HG03103 (cell line): ENCODE measurements around the gene ATP9A.
"Not testable (repeated sequence)": the region's sequence is repeated elsewhere in the genome, so short reads cannot be mapped to it uniquely, and the experiment has no call there.

Experiments used
- ATAC-seq: cut with Tn5 transposase; IDR thresholded peaks from one replicate; pipeline ENCODE4 v1.9.1; 2021; ENCODE audit warnings: low read depth; ENCODE audit not compliant: unreplicated experiment

Gene ATP9A

DNA sequence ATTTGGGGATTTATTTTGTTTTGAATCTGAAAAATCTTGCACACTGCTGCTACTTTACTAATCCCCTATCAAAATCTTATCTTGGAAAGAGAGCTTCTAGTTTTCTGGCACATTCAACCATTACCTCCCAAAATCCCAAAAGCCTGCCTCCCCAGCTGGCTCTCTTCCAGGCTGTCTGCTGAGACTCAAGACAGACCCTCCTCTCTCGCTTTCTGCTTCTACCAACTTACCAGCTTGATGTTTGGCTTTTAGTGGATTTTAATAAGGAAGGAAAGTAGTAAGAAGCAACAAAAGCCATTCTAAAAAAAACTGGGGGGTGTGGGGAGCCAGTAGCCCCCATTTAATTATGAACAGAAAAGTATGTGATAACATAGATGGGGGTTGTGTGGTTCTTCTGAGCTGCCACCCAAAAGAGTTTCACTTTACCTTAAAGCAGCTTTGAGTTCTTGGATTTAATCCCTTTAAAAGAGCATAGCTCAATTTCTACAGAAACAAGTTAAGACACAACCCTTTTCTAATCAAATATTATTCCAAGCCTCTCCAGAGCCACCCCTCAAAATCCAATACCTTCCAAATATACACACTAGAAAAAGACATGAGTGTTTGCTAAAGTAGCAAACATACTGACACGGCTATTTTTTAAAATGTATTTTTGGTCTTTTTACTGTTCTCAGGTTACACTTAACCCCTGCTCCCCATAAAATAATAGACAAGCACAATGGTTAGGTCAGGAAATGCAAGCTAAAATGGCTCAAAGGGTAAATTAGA lies 71.7 kb downstream of the ATP9A start:
- ATAC-seq: no peak

DNA sequence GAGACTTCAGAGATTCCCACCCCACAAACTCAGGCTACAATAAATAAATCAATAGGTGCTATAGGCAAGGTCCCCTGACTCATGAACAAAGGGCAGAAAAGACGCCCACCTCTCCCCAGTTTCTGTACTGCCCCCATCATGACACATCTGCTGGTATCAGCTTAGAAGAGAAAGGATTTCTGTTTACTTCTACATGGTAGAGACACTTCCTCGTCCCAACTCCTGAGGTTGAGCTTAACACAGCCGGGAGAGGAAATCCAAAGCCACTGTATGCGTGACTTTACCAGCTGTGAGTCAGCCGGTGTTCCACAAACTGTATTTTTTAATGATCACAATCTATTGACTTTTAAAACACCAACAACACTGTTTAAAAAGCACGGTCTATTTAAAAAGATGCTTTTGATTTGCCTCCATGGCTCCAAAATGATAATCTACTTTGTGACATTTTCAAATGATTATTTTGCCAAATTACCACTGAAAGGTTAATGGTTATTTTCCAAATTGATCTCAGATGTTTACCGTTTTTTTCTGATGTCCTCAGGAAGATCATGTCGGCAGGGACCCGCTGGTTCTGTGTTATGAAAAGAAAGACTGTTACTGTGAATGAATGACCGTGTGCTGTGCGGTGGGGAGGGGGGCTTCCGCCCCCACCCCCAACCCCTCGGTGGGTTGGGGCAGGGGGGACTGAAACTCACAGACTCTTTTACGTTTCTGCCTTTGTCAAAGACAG lies 72.5 kb downstream of the ATP9A start:
- no peak for ATAC-seq

DNA sequence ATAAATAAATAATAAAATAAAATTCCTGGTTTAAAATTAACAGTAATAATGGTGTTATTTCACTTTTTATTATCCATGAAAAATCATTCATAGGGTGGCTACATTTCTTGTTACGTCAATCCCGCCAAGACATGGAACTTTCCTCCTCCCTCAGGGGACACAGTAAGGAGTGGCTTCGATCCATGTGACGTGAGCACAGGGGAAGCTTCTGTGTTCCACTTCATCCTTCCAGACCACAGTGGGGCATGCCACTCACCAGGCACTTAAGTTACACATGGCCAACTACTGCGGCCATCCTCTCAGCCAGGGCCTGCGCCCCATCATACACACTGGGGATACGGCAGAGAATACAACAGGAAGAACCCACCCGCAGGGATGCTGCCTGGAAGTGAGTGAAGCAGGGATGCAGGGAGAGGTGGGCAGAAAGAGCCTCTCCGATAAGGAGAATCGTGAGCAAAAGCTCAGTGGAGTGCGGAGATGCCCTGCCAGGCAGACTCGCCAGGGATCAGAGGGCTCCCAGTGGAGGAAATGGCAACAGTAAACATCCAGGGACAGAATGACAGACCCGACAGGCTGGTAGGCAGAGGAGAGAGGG lies 75.3 kb downstream of the ATP9A start:
- no peak for ATAC-seq

DNA sequence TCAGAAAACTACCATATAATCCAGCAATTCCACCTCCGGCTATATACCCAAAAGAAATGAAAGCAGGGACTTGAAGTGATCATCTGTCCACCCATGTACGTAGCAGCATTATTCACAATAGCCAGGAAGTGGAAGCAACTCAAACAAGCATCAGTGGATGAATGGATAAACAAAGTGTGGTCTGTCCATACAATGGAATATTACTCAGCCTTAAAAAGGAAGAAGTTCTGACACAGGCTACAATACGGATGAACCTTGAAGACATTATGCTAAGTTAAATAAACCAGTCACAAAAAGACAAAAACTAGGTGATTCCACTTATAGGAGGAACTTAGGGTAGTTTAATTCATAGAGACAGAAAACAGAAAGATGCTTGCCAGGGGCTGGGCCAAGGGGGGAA lies 76.5 kb downstream of the ATP9A start:
- no peak for ATAC-seq

DNA sequence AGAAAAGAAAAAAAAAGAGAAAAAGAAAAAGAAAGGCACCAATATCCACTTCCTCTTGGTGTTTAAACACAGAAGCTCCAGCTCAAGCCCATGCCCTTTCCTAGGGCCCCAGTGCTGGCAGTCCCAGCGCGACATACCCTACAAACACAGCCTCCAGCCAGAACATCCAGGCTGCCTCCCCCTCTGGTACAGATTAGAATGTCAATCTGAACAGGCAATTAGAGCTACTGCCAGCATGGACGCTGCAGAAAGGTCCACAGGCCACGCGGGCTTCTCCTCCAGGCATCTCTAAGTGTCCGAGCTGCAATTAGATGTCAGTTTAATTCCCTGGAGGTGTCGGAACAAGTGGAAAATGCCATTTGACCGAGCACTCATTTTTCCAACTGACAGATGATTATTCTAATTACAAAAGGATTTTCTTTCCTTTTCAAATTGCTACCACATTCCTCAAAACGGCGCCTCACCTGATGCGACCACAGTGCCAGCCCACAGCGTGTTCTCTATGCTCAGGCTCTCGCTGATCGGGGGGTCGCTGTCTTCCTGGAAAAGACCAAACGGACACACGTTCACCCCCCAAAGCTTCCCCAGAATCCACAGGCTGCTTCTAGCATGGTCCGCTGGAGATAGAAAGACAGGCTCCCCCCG lies 79.5 kb downstream of the ATP9A start:
- ATAC-seq: no peak

DNA sequence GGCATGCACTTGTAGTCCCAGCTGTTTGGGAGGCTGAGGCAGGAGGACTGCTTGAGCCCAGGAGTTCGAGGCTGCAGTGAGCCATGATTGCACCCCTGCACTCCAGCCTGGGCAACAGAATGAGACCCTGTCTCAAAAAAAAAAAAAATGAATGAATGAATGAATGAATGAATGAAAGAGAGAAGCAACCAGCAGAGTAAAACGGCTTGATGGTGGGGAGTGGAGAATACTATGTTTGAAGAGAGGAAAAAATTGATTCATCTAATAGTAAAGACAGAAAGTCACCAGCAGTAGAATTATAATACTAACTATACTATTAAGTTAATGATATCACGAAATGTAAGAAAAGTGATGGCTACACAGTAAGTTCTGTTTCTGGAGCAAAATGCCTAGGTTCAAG lies 80.6 kb downstream of the ATP9A start:
- ATAC-seq: no peak

DNA sequence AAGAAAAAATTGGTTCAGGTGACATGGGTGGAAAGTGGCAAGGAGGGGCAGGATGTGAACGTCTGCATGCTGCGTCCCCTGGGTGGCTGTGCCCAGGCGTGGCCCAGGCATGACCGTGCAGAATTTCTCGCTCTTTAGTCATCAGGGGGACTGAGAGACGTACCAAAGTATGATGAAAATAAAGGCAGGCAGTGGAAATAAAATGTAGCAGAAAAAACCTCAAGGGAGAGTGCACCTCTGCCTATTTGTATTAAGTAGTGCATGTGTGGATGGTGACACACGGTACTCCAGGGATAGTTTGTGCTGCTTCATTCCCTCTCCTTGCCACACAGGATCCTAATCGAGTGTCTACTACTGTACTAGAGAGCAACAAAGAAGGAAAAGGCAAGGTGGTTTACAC lies 81.1 kb downstream of the ATP9A start:
- ATAC-seq: no peak

DNA sequence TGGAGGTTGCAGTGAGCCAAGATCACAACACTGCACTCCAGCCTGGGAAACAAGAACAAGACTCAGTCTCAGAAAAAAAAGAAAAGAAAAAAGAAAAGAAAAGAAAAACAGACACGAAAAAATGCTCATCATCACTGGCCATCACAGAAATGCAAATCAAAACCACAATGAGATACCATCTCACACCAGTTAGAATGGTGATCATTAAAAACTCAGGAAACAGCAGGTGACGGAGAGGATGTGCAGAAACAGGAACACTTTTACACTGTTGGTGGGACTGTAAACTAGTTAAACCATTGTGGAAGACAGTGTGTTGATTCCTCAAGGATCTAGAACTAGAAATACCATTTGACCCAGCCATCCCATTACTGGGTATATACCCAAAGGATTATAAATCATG lies 82.7 kb downstream of the ATP9A start:
- ATAC-seq: not testable (repeated sequence)

DNA sequence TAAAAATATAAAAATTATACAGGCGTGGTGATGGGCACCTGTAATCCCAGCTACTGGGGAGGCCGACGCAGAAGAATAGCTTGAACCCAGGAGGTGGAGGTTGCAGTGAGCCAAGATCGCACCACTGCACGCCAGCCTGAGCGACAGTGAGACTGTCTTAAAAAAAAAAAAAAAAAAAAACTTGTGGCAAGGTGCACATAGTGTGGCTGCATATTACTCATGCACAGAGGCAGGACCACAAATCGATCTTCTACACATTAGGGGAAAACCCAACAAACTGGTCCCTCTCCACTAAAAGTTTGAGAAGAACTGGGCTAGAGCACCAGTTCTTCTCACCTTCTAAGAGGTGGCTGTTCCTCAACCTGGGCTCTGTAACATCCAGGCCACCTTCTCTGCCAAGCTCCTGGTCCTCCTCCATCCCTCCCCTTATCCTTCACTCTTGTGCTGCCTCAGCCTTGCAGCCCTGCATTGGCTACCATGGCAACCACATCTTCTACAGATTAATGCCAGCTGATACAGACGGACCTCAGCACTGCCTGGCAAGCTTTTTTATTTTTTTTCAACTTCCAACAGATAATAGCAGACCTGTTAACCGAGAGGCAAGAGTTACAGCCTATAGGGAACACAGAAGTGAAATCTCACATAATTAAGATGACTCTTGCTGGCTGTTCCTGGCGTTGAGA lies 88.0 kb downstream of the ATP9A start:
- ATAC-seq: no peak

DNA sequence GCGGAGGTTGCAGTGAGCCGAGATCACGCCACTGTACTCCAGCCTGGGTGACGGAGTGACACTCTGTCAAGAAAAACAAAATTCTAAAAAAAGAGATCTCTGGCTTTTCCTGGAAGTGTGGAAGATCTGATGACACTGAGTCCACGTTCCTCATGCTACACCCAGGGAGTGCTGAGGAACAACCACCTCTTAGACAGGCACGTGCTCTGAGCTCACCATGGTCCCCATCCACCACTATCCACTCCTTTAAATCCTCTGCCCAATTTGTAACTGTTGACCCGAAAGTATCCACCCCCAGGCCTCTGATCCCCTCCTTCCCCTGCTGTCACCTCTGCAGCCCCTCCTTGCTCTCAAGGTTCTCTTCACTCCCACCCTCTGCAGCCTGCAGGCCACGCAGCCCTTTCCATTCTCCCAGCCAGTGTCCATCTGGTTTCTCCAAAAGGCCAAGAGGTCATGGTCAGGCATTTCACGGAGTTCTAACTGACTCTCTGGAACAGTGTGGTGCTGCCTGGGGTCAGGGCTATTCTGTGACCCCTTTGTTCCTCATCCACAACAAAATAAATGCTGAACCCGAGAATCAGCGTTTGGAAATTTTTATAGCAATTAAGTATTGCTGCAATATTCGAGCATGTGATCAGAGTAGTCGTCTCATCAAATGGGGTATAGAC lies 88.8 kb downstream of the ATP9A start:
- ATAC-seq: no peak

DNA sequence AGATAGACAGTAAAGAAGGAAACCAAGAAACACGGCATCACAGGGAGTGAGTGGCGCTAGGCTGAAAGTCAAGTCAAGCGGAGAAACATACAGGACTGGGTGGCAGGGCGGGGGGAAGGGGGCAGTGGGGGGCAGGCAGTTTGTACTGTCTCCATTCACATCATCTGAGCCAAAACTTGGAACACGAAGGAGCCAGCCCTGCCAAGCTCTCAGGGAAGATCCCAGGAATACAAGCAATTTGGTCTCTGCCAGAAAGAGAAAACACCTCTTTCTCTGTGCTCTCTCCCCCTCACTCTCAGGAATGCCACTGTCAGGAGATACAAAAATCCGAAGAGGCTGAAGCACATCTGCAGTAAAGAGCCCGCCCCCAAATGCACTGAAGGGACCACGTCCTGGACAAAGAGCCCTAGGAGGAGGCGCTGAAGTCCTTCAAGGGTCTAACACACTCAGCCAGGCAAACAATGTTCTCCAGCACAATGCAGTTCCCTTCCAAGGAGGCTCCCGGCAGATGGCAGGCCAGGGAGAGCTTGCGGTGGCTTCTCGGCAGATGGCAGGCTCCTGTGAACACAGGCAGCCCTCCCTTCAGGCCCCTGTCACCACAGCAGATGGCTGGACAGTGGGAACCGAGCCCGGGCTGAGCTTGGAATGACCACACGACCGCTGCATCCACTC lies 90.0 kb downstream of the ATP9A start:
- ATAC-seq: no peak

DNA sequence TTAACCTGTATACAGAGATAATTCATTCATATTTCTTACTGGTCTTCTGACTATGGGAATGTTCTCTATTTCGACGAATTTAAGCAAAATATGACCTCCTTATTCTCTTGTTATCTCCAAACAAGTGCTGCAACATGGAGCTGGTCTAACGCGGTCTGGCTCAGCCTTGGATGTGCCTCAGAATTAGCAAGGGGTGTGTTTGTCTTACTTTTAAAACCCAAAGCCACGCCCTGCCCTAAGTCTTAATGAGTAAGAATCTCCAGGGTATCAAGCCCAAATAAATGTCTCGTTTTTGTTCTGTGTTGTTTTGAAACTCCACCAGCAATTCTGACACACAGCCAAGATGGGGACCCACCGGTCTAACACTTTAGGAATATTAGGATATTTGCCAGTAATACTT lies 99.2 kb downstream of the ATP9A start:
- ATAC-seq: no peak

DNA sequence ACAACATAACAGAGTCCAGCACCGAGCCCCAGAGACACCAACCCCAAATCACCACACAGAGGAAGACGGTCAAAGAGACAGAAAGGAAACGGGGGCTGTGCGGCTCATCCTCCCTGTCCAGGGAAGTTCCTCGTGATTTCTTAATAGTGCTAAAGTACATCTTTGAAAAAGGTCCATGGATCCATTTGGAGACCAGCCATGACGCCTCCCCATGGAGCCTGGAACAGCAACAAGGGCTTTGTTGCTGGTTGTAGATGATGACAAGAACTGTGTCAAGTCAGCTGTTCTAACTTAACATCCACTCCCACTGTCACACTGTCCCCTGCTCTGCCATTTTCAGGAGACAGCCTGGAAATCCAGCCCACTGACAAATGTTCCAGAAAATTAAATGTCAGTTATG lies 99.7 kb downstream of the ATP9A start:
- no peak for ATAC-seq

DNA sequence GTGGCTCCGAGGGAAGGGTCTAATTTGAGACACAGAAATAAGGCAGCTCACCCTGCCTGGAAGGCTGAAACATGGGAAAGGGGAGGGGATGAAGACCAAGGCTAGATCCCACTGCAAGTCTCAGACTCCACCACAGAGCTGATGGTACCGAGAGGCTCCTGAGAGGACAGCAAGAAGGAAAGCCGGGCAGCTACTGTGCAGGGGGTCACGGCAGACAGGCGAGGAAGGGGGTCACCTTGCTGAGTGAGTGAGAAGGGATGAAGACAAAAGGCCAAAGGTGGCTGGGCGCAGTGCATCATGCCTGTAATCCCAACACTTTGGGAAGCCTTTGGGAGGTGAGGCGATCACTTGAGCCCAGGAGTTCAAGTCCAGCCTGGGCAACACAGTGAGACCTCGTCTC lies 100.7 kb downstream of the ATP9A start:
- no peak for ATAC-seq

DNA sequence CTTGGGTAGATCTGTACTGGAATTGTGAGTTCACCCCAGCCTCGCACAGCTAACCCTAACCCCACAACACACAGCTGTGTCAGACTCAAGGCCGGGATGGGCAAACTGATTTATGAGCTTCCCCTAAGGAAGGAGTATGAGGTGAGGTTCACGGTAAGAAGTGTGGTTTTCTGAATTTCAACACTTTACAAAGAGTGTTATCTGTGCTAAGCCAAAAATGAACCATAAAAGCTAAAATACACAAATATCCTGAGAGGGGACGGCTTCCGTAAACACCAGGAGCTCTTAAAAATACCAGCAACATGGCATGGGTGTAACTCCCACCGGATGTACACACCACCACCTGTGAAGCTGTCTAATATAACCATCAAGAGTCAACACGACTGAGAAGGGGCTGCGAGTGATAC lies 101.2 kb downstream of the ATP9A start:
- ATAC-seq: no peak

DNA sequence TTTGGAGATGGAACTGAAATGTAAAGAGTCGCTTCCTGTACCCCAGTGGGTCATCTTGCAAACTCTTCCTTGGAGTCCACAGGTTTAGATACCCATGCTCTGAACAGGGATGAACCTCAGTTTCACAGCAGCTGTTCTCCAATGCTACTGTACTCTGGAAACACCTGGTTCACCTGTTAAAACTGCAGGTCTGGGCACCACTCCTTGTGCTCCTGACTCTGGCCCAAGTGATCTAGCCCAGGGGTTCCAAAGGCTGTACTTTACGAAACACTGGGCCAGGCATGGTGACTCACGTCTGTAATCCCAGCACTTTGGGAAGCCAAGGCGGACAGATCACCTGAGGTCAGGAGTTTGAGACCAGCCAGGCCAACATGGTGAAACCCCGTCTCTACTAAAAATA lies 102.1 kb downstream of the ATP9A start:
- no peak for ATAC-seq

DNA sequence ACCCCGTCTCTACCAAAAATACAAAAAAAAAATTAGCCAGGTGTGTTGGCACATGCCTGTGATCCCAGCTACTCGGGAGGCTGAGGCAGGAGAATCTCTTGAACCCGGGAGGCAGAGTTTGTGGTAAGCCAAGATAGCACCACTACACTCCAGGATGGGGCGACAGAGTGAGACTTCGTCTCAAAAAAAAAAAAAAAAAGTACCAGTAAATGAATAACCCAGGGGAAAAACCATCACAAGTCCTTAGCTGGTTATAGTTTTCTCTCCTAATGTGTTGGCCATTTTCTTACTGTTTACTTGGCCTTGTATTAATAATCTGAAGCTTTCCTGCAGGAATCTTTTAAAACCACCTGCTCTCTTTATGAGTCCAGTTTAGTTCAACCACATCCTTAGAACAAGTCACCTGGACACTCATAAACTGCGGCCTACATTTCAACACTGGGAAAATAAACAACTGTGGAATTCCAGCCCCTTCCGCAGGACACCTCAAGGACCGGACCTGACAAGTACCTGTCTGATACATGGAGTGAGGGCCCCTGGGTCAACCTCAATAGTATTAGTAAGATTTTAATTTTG lies 102.6 kb downstream of the ATP9A start:
- ATAC-seq: no peak

DNA sequence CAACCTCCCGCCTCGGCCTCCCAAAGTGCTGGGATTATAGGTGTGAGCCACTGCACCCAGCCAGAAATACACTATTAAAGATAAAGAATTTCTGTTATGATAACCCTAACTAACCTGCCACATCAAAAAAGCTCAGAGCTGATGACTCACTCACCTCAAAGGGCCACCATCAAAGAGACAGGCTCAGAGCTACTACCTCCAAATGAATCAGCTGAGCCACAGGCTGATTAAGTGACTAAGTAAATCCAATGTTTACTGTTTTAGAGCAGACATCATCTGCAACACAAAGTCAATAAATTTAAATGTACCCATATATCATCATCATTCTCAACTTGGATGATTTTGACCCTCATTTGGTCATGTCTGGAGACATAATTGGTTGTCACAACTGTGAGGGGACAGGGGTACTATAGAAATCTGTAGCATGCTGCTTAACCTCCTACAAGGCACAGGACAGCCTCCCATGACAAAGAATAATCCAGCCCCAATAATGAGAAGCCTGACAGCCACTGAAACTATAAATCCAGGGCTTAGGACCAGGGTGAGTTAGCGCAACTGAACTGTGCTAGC lies 106.5 kb downstream of the ATP9A start:
- ATAC-seq: no peak
